Nucleus accumbens (tissue), 56 donors: Measurements from ENCODE around the gene FAM89A.
A peak's percentile ranks its signal among the peaks of the same experiment; 100 is the strongest.

Experiments used
- DNase-seq, 56 donors: peaks; one replicate each; lab custom pipeline; 2025; lab: John Stamatoyannopoulos, UW

Gene FAM89A

DNA sequence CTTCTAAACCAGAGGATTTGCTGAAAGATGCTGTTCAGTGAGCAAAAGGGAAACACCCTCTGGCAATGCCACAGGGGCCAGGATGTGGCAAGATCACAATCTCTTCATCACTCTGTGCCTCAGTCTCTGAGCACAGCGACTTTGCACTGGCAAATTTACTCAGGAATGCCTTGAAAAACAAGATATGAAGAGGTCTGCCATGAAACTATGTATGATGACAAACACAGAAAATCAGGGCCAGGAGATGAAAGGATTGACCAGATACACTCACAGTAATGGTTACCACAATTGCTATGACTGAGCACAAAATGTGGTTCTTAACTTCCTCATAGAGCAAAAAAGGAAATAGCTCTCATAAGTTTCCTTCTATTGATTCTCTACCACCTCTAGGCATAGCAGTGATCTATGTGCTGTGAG is 67.2 kb downstream of the FAM89A start:
- no peak for DNase-seq

DNA sequence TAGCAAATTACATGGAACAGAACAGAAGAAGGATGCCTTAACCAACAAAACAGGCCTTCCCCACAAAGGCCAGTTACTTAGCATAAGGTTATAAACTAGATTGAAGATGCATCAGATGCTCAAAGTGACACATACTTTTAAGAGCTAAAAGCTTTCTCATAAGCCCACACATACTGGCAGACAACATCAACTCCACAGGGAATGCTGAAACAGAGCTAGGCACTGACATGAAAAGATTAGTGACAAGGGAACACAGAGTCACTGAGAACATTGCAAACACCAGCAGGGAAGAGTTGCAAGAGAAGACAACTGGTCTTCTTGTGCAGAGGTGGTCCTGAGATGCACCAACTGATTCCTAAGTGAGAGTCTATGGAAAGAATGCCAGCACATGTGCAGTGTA is 68.3 kb downstream of the FAM89A start:
- peak in 2 of 56 donors; percentile 17 to 26 for DNase-seq

DNA sequence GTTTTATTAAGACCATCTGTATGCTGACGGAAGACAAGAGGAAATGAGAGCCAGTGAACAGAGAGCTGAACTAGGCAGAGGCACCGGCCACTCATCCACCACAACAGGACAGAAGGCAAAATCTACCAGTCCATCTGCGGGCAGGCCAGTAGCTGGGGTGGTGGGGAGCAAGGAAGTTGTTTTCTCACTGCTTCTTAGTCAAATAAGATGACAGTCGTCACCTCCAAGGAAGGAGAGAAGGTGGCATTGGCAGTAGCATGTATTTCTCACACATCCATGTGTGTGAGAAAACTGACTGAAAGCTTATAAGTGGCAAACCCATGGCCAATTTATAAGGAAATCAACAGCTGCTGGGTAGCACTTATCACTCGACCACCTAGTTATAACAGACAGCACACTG is 69.6 kb downstream of the FAM89A start:
- no peak for DNase-seq
